CMK (cell line): ENCODE results near the gene RFTN1.

ENCODE experiments used
- DNase-seq: peaks from one replicate; pipeline ENCODE4 v3.0.0-alpha.2; 2010; ENCODE audit warnings: low read depth

The RFTN1 gene

DNA sequence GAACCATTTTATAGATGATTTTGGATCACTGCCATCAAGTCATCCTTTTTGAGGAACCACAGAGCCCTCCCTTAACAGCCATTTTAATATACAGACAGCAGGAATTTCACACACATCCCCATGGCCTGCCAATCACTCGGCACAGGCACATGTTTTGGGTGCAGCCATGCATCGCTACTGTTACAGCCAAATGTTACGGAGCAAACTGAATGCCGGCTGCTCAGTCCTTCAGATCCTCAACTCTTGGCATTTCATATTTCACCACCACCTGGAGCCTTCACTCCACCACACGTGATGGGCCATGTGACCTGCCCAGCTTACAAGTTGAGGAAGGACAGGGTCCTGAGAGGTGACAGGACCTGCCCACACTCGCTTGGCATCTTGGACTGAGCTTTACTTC lies 157.7 kb downstream of the RFTN1 start:
- DNase-seq = no peak

DNA sequence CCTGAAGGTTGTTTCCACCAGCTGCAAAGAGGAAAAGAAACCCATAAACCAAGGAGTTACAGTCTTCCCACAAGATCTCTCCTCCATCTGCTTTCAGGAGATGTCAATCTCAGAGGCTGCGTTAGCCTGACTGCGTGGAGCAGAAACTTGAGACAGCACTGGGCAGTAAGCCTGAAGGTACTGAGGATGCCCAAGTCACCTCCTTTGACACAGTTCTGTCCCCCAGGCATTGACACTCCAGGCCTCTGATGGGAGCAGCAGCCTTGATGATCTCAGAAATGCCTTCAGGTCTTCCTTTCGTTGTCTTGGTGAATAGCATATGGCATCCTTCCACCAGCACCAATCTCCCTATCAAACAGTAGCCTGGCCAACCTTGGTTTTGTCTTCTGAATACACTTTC lies 159.2 kb downstream of the RFTN1 start:
- no peak for DNase-seq

DNA sequence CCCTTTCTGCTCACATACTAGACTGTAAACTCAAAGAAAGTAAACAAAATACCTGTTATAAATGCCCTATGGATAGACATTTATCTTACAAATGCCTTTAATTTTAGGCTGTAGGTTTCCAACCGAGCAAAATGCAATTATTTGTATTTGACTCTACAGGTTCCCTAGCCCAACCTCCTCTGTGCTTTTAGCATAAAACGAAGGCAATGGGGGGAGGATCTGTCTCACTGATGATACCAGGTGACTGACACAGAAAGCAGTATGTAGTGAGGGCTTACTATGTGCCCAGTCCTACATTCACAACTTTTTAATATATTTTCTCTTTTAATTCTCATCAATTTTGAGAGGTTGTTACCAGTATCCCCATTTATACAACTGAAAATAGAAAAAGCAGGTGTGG lies 161.1 kb downstream of the RFTN1 start:
- DNase-seq = no peak

DNA sequence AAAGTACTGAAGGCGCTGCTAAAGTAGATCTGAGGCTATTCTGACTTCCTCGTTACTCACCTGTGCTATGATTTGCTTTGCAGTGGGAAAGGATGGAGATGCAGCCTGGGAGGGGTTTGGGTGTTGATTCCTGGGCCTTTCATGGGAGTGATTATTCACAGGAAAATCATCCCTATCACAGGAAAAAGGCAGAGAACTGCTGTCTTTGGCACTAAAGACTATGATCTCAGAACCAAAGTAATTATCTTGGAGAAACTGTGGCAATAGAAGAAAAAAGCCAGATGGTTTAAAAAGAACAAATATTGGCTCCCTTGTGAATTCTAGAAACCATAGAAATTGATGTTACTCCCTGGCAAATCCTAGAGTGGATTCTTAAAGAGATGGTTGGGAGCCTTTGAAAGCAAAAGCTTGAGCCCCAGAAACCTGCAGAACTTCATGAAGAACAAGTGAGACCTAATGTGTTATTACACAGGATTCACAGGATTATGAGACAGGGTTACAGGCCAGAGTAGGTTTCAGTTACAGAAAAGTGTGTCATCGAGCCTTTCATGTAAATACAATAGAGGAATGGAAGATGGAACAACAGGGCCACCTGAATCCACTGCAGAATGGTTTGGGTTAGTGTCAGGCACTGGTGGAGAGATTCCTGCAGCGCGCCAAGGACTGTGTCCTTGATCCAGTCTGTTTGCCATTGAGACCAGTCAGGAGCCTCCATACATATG lies 162.7 kb downstream of the RFTN1 start:
- no peak for DNase-seq

DNA sequence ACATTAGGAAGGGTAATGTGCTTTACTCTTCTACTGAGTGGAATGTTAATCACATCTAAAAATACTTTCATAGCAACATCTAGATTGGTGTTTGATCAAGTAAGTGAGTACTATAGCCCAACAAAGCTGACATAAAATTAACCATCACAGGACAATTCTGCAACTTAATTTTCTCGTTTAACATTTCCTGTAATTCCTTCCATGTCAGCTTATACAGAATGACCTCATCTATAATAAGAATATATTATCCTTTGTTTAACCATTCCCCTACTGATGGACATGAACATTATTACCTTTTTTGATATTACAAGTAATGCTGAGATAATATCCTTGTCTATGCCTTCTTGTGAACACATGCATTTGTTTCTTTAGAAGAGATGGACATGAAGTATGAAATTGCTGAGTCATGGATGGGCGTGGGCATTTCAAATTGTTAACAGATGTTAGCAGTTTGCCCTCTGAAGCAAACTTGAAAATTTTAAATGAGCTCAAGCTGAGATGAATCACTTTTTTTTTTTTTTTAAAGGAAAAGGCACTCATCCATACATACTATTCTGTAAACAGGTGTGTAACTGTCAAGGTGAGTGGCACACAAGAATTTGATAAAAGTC lies 163.4 kb downstream of the RFTN1 start:
- DNase-seq = peak; percentile 14

DNA sequence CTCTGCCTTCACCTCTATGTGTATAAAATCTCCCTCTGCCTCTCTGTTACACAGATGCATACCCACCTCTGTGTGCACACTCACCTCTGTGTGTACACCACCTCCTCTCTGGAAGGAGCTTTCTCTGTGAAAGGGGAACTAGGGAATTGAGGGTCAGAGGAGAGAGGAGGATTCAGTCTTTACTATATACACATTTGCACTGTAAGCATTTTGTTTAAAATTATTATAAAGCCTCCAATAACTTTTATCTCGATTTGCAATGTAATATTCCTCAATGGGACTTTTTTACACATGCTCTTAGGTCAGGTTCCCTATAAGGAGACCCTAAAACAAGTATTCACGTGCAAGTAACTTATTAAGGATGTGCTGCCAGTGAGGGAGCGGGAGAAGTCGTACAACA lies 166.0 kb downstream of the RFTN1 start:
- DNase-seq = no peak

DNA sequence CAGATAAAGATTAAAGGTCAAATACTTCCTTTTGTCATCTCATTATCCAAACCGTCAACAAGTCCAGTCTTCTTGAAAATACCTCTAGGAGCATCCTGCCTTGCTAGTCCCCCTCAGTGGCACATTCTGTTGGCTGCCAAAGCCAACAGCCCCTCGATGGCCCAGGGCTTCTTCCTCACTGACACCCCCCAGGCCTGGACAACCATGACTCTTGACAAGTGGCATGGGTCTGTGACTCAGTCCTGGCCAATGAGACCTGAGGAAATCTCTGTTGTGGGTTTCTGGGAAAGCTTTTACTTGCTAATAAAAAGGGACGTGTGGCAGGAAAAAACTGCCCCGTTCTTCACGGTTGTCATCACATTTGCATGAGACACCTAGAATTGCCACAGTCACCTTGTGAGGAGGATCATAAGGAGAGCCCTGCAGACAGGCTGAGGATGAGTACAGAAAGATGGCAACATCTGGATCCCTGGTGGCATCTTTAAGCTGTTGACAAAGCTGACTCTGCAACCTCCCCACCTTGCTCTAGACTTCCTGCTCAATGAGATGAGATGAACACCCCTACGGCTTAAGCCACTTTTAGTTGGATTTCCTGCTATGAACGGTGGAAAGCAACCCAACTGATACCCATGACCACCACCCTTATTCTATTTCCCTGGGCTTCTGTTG lies 167.0 kb downstream of the RFTN1 start:
- no peak for DNase-seq

DNA sequence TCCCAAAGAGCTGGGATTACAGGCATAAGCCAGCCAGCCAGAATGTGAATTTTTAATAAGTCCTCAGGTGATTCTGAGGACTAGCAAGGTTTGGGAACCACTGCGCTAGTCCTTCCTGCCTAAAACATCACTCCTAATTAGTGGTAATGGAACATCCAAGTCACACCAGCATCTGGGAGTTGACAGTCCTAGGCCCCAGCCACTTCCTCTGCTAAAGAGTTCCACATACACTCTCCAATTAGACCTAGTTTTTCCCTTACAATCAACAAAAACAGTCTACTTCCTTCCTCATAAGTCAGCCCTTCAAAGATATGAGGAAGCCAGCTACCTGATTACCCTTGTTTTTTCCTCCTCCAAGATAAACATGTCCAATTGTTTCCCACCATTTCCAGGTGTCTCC lies 170.4 kb downstream of the RFTN1 start:
- DNase-seq = no peak

DNA sequence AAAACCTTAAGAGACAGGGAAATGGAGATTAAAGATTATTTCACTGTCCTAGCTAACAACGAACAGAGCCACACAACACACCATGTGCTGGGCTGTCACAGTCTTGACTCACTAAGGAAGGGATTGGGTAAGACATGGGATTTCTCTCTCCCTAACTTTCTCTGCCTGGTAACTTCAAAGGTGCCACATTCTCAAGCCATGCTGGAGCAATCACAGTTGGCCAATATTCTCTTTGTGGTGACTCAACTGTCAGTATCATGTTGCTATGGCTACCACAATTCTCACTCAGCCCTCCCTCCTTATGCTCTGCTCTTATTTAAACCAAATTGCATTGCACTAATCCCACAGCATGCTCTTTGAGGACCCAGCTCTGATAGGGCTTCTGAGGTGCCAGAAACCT lies 174.5 kb downstream of the RFTN1 start:
- DNase-seq = no peak

DNA sequence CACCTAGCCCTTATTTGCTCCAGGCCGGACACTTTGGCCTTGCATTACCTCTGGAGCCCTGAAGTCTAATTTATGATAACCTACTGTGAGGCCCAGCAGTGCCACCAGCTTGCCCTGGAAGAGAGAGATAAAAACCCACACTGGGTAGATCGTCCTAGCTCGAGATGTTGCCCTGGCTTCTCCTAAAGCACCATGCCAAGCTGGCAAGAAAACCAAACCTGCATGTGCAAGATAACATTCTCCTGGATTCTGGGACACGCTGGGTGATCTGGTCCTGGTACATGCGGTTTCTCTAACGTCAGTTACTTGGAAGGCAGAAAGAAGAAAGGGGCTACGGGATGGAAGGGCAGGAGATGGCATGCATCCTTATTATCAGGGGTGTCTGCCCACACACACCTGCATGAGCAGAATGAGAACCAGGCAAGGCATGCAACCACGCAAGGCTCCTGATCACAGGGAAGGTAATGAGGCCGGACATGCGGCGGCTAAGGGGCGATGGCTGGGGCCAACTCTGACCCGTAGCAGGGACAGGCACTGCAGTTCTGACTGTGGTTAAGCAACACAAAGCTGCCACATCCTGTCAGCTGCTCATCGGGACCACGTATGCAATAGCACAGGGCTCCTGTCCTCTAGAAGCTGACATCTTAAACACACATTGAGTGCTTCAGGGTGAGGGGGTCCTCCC lies 175.5 kb downstream of the RFTN1 start:
- DNase-seq = peak; percentile 18

DNA sequence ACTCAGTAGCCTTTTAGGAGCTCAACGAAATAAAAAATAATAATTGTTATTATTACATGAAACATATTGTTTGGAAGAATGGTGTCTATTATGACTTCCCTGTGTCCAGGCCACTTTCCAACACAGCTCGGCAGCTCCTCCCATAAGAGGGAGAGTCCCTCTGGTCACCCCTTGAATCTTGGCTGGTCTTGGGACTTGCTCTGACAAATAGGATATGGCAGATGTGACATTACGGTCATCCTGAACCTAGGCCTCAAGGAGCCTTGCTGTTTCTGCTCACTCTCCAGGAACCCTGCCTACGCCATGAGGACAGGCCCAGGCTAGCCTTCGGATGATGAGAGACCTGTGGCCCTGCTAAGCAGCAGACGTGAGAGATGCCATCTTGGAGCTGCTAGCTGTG lies 176.7 kb downstream of the RFTN1 start:
- no peak for DNase-seq

DNA sequence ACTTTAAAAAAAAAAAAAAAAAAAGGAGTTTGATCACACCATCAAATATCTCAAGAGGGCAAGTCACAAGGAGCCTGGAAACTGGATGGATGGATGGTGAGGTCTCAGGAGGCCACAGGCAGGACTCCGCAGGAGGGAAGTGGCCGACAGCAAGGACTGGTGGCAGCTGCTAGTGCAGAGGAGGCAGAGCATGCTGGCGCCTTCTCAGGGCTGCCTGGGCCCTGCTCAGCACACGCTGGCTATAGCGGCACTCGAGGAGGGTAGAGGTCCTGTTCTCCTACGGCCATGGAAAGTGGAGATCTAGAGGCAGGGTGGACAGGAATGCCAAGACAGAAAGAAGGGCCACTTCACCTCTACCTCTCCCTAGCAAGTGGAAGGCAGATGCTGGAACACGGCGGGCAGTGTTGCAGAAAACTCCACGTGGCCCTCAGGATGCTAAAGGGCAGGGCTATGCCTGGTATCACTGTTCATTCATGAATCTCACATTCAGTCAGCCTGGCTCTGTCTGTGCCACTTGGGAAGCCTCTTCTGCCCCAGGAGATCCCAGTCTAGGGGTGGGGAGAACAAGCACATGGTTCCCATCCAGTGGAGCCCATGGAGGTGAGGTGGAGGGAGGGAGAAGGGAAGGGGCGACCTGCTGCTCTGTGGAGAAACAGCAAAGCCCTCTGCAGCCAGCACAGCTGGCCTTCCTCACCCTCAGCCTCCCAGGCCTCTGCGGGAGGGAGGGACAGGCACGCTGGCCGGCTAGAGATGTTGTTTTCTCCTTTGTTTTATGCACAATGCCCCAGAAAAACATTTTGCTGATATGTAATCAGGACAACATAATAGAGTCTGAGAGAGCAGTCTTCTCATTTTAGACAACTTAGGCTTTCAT lies 177.5 kb downstream of the RFTN1 start:
- DNase-seq = no peak

DNA sequence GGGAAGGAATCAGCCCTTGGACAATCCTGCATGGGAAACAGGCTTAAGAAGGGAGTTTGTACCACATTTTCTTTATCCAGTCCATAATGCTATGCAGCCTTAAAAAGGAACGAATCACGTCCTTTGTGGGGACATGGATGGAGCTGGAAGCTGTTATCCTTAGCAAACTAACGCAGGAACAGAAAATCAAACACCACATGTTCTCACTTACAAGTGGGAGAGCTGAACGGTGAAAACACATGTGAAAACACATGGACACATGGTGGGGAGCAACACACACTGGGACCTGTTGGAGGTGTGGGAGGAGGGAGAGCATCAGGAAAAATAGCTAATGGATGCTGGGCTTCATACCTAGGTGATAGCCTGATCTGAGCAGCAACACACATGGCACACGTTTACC lies 178.2 kb downstream of the RFTN1 start:
- DNase-seq = no peak

DNA sequence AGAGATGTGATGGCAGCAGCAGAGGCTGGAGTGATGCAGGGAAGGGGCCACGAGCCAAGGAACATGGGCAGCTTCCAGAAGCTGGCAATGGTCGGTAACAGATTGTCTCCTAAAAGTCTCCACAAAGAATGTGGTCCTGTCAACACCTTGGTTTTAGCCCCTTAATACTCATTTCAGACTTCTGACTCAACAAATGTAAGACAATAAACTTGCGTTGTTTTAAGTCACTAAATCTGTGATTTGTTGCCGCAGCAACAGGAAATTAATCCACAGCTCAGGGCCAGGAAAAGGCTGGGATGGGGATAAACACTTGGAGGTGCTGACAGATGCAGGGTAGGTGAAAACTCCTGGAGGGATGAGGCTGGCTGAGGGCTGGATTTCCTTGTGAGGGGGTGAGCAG lies 178.6 kb downstream of the RFTN1 start:
- no peak for DNase-seq

DNA sequence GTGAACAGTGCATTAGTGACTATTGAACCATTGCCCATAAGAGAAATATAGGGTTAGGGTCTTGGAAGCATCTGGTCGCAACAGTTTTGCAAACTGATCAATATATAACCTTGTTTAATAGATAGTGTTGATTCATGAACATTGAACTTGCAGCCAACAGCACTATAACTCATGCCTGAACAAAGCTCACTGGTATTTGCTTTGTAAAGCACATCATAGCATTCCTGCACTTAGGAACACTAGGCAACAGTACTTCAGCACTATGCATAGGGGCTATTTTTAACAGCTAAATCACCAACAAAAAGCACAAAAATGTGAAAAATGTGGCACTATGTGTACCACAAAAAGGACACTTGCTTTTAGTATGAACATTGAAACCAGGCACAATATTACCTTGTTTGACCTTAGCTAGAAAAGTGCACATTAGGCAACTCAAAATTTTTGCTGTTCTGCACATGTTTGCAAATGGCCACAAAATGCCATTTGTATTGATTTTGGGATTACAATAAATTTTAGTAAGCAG lies 180.5 kb downstream of the RFTN1 start:
- no peak for DNase-seq

DNA sequence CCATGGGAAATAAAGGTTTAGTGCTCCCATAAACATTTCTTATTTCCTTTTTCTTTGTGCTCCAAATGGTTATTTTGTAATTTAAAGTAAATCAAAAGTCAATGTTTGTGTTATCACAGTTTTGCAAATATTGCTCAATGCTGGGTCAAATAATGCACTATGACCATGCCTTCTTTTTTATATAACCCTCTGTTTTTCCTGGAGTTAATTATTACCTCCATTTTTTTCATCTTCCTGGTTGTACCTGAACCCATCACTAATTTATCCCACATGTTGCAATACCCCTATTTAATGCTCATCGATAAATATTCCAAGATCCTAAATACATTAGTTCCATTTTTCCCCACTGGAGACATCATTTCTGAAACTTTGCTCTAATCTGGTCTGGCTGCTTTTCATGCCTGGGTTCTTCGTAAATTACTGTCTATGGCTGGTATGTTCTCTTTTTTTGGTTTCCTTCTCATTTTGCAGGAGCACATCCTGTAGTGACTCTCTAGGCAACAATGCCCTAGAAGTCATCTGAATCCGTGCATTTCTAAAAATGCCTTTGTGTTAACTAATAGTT lies 182.1 kb downstream of the RFTN1 start:
- no peak for DNase-seq

DNA sequence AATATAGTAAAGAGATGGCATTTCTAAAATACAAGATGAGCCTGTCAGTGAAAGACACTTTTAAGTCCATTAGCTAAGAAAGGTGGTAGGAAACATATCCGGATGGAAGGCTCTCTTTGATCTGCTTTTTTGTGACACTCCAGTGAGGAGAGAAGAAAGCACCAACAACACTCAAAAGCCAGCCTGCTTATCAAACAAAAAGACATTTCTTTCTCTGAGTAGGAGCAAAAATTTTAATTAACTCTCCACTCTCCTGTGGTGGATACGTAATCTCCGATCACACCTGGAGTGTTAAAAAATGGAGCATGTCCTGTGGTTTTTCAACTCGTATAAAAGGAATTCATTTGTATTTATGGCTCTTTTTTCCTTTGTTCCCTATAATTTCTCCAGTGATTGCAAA lies 183.1 kb downstream of the RFTN1 start:
- DNase-seq = no peak

DNA sequence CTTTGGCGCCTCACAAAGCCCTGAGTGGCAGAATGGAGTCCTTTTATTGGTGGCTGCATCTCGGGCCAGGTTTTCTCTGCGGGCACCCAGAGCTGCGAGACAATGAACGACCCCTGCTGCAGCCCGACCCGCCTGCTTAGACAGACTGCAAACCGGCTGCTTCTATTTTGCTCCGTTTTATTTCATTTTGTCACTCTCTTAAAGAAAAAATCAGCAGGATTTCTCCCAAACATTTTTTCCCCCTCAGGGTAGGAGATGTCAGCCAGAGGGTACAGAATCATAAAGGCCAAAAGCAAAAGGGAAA lies 183.7 kb downstream of the RFTN1 start:
- no peak for DNase-seq

DNA sequence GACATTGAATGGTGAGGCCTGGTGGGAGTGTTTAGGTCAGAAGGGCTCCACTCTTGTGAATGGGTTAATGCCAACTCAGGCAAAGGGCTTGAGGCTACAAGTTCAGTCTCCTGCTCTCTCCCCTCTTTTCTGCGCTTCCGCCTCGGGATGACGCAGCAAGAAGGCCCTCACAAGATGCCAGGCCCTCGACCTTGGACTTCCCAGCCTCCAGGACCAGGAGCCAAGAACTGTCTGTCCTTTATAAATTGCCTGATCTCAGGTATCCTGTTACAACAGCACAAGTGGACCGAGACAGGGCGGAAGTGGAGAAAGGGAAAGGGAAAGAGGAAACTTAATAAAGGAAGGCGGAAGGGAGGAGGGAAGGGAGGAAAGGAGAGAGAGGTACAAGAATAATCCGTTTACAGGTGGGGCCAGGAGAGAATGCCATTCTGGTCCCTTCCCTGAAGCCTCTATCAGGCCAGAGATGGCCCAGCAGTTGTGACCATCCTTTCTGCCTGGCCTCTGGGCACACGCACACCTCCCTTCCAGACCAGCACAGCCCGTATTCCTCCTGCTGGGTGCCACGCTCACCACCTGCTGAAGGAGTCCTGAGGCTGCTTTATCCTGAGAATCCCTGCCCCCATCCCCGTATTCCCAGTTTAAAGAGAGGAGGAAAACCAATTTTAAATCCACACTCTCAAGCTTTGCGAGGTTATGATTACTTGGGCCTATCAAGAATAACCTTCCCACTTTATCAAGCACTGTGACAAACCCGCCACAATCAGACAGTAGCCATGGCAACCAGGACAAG lies 184.3 kb downstream of the RFTN1 start:
- DNase-seq = no peak

DNA sequence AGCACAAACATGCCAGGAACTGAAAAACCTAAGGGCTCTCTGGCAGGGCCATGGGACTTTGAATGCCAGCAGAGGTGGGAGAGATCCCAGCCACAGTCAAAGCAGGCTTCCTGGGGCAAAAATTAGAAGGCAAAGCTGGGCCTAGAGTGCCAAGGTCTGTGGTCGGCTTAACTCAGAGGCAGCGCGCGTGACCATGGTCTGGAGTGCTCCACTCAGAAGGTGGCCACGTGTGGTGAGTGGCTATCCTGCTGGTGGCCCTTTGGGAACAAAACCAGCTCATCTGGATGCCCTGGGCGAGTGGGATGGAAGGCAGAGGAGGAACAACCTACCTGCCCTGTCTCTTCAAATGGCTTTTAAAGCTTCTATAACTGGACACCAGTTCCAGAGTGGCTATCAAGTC lies 185.4 kb downstream of the RFTN1 start:
- no peak for DNase-seq
